Endothelial cell of umbilical vein (primary cell): ENCODE results near the gene SNAPC2.

Experiments used
- EZH2 ChIP-seq: IDR thresholded peaks from 2 replicates; pipeline ENCODE4 v1.6.1; 2012; ENCODE audit warnings: borderline replicate concordance, low read depth, mild to moderate bottlenecking, moderate library complexity, low read length, inconsistent platforms; ENCODE audit not compliant: severe bottlenecking
- TF ChIP-seq, protein P1 (sequence below), 2 donors: IDR thresholded peaks; 1 replicate in 1 of 2; 2 replicates in 1 of 2; pipeline ENCODE4 v1.5.1; 2011; ENCODE audit warnings: low read length in 2 of 2, mild to moderate bottlenecking in 2 of 2, moderate library complexity in 2 of 2, control low read depth in 1 of 2, inconsistent platforms in 1 of 2, low read depth in 1 of 2; ENCODE audit not compliant: insufficient read depth in 1 of 2; ENCODE audit errors: extremely low read depth in 1 of 2

- TF ChIP-seq EZH2 = no peak
- TF ChIP-seq, protein P1, sequence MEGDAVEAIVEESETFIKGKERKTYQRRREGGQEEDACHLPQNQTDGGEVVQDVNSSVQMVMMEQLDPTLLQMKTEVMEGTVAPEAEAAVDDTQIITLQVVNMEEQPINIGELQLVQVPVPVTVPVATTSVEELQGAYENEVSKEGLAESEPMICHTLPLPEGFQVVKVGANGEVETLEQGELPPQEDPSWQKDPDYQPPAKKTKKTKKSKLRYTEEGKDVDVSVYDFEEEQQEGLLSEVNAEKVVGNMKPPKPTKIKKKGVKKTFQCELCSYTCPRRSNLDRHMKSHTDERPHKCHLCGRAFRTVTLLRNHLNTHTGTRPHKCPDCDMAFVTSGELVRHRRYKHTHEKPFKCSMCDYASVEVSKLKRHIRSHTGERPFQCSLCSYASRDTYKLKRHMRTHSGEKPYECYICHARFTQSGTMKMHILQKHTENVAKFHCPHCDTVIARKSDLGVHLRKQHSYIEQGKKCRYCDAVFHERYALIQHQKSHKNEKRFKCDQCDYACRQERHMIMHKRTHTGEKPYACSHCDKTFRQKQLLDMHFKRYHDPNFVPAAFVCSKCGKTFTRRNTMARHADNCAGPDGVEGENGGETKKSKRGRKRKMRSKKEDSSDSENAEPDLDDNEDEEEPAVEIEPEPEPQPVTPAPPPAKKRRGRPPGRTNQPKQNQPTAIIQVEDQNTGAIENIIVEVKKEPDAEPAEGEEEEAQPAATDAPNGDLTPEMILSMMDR (IDR thresholded peaks at IDR 0.05; ENCODE audit: extremely low read depth in 1 of 2, insufficient read depth in 1 of 2, low read depth in 1 of 2, low read length in 2 of 2) = no peak
Observed at GRCh38 chr19:7874897-7875273, 45.3 kb upstream of the SNAPC2 start.
